ENCODE data around the gene SNX27.

The SNX27 gene

DNA sequence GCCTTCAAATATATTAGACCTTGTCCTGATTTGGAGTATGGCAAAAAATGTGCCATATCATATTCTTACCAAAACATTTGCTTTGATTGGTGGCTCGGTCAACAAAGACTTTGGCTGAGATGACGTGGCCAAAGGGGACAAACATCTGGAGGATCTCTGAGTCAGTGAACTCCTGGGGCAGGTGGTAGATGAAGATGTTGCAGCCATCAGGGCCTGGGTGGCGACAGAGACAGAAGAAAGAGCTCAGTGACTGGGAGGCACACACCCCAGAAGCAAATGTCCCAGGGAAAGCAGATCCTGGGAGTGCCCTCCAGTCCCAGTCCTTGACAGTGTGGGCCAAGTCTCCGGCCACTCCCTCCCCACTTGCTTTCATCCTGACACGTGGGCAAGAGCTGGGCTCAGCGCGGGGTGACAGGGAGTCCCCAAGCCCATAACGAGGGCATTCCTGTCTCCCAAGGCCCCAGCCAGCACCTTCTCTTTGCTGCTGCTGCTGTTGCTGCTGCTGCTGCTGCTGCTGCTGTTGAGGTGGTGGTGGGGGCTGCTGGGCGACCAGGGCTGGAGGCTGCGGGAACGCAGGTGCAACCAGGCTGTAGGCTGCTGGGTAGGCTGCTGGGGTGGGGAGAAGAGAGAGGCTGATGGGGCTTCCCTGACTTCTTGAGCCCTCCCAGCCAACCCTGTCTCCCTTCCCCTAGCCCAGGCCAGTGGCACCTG lies 94.1 kb downstream of the SNX27 start:
- DNase-seq (ENCODE audit: low read depth) = no peak

DNA sequence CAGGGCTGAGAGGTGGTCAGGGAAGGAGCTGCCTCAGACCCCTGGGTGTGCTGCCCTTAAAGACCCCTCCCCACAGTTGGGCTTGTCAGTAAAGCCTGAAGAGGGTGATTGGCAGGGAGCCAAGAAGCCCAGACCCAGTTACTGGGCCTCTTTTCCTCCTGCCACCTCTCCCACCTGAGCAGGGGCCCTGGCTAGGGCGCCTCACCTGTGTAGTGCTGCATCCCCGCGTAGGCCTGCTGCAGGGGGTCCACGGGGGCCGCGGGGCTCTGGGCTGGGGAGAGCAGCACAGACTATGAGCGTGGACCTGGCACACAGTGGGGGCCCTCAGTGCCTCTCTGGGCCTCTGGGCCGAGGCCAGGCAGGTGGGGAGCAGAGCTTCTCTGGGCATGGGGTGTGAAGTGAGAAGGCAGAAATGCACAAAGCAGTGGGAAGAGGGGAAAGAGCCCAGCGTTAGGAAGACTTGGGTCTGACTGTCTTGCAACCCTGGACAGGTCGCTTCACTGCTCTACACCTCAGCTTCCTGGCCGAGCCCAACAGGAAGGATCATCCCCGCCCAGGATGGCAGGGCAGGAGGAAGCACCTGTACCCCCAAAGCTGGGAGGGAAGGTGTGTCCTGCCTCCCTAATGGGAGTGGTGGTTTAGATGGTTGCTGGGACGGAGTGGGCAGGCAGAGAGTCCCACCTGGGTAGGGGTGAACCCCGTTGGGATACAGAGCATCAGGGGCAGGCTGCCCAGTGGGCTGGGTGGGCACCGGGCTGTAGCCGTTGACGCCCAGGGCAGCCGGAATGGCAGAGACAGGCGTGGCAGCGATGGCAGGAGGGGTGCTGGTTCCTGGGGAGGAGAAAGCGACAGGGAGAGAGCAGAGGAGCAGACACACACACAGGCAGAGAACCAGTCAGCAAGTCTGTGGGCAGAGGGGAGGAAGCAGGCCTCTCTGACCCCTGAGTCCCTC lies 94.9 kb downstream of the SNX27 start:
- DNase-seq (ENCODE audit: low read depth) = no peak

GRCh38 chr1:151707541-151708065 lies 95.8 kb downstream of the SNX27 start:
- no peak for DNase-seq (ENCODE audit: low read depth)

- no peak for DNase-seq (ENCODE audit: low read depth)
Observed at GRCh38 chr1:151708891-151709290, 97.0 kb downstream of the SNX27 start.

GRCh38 chr1:151710187-151710840 lies 98.5 kb downstream of the SNX27 start:
- no peak for DNase-seq (ENCODE audit: low read depth)

DNA sequence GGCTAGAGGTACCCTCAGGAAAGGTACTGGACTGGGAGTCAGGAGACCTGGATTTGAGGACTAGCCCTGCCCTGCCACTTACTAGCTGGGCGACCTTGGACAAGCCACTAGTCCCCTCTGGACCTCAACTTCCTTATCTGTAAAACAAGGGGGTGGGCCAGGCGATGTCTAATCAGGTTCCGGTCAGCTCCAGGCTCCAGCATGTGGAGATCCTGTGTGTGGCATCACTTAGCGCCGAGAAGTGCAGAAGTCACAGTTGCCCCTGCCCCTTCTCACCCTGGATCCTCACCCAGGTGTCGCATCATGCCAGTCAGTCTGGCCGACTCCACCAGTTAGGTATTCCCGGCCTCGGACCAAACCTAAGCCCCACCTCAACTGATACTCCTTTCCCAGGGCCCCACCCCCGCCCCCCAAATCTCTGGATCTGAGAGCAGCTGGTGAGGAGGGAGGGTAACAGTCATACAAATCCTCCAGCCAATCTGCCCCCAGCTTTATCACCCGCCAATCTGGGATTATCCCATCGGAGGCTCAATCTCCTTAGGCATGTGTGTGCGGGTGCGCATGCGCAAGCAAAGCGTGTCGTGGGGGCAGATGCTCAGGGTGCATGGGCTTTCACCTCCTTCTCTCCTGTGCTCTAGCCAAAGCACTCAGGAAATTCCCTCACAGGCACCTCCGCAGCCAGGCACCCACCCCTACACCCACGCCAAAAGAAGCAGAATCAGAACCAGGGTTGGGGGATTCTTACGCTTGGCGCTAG lies 99.4 kb downstream of the SNX27 start:
- no peak for DNase-seq (ENCODE audit: low read depth)

DNA sequence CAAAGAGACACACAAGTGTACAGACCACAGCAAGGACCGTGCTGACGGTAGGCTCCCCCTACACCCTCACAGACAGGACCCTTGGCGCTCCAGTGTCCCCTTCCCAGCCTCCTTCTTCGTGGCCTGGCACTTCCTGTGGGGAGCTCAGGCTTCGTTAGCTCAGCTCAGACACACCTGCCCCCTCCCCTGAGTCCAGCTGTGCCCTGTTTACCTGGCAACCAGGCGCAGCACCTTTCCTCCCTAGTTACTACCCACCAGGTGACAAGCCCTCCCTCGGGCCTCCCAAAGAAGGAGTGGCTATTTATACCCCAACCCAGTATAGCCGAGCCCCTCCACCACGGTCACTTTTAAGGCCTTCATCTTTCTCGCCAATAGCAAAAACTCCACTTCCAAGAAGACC lies 100.1 kb downstream of the SNX27 start:
- no peak for DNase-seq (ENCODE audit: low read depth)

DNA sequence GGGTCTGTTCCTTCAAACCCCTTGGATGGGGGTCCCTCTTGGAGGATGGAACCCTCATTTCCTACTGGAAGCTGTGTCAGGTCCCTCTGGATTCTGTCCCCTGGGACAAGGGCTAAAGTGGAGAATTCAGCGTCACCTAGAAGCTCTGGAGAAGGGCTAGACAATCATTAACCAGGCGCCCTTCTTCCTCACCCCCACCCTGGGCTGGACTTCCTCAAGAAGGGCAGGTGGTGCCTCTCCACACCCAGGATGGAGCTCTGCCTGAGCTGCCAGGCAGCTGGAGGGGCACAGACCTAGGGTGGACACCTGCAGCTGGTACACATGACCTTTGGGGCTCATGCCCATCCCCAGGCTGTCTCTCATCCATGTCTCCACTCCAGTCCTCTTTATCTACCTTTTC lies 101.2 kb downstream of the SNX27 start:
- no peak for DNase-seq (ENCODE audit: low read depth)

- no peak for DNase-seq (ENCODE audit: low read depth)
Observed at GRCh38 chr1:151713874-151714273, 102.0 kb downstream of the SNX27 start.

GRCh38 chr1:151714820-151715725 lies 103.2 kb downstream of the SNX27 start:
- DNase-seq (ENCODE audit: low read depth) = no peak

GRCh38 chr1:151715726-151716404 lies 104.0 kb downstream of the SNX27 start:
- DNase-seq (ENCODE audit: low read depth) = no peak

DNA sequence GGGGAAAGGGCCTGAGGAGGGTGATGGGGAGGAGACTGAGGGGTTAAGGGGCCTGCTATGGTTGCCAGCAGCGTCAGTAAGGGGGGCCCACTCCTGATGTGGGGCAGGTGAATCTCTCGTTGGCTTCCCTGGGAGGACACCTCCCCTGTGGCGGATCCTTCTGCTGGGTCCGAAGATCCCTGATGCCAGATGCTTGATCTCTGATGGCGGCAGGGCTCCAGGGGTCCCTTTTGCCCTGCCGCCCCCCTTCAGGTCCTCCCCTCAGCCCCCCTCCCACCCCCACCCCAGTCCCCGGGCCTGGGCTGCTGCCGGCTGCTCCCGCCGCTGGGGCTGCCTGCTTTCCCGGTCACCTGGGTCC lies 104.5 kb downstream of the SNX27 start:
- no peak for DNase-seq (ENCODE audit: low read depth)

DNA sequence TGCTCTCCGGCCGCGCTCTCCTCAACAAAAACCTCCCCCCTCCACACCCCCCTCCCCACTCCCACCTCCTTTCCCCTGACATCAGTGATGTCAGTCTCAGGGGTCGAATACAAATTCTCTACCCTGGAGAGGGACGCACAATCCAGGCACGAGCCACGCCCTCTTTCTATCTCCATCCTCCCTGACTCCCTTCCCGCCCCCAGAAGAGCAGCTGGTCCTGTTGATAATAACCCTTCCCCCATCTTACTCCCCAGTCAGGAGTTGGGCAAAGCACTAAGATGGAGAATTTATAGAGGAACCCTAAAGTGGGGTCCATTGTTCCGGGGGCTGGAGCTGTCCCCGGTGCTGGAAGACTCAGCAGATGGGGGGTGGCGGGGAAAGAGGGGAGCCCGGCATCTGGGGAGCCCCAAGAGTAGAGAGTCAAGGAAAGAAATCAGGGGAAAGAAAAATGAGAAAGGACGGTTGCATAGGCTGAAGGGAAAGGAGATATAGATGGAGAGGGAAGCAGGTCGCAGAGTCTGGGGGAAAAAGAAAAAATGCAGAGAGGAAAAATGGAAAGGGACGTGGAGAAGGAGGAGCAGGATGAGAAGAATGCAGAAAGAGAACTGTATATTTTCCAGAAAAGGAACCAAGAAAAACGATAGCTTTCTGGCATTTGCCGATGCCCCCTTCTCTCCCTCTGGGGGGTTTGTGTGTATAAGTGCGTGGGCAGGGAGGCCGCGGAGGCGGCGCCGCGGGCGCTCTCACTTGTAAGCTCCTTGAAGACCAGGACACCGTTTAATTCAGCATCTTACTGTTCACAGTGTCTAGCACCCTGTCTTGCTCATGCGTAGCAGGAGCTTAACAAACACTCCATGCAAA lies 105.2 kb downstream of the SNX27 start, which contains the start of gene CELF3:
CELF3 (minus strand) TSS at position 33 of the 861 bp plus-strand sequence. CDS start 783 bp downstream, outside the sequence.
- no peak for DNase-seq (ENCODE audit: low read depth)

- DNase-seq (ENCODE audit: low read depth) = no peak
Observed at GRCh38 chr1:151718011-151718431, 106.2 kb downstream of the SNX27 start.

DNA sequence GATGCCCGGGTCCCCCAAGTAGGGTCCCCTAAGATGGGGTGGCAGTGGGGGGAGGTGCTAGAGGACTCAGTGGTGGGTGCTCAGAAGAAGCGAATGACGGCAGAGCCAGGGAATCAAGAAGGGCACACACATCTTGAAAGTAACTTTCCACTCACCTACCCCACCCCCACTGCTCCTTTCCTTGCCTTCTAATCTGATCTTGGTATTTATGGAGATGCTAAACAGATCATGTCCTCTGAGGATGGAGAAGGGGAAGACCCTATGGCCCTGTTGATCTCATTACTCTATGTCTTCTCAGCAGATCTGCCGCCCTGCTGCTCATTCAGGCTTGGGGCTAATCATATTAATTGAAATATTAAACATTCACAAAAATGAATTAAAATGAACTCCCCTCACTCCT lies 106.8 kb downstream of the SNX27 start:
- no peak for DNase-seq (ENCODE audit: low read depth)

GRCh38 chr1:151720125-151720524 lies 108.3 kb downstream of the SNX27 start:
- no peak for DNase-seq (ENCODE audit: low read depth)

DNA sequence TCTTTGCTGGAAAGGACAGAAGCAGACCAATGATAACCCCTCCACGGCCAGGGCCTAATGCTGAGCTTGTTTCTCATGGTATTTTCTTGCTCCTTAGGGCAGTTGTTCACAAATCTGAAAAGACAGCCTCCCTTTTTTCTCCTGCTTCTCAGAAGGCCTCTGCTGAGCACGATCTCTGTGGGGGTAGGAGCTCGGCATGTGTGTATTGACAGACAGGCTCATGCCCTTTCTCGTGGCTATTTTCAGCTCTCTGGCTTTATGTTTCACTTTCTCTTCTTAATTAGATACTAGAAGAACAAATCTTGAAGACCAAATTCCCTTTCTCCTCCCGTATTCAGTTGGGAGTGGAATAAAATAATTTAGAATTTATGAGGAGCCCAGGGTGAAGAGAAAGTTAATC lies 108.7 kb downstream of the SNX27 start:
- no peak for DNase-seq (ENCODE audit: low read depth)

GRCh38 chr1:151720974-151721787 lies 109.3 kb downstream of the SNX27 start, which contains the start of gene RIIAD1:
RIIAD1 (plus strand) TSS chr1:151721522; CDS start chr1:151721537, 15 bp downstream.
- no peak for DNase-seq (ENCODE audit: low read depth)

All from stimulated activated CD8-positive, alpha-beta memory T cell treated with anti-CD3 and anti-CD28 coated beads, Interleukin-15, amount 100 ng/mL, for 24 hours (primary cell).